ENCODE data around the gene WIPI1.

Gene WIPI1

GRCh38 chr17:68437979-68438822, 19.1 kb downstream of the WIPI1 start:
- DNase-seq = peak; percentile 53

DNA sequence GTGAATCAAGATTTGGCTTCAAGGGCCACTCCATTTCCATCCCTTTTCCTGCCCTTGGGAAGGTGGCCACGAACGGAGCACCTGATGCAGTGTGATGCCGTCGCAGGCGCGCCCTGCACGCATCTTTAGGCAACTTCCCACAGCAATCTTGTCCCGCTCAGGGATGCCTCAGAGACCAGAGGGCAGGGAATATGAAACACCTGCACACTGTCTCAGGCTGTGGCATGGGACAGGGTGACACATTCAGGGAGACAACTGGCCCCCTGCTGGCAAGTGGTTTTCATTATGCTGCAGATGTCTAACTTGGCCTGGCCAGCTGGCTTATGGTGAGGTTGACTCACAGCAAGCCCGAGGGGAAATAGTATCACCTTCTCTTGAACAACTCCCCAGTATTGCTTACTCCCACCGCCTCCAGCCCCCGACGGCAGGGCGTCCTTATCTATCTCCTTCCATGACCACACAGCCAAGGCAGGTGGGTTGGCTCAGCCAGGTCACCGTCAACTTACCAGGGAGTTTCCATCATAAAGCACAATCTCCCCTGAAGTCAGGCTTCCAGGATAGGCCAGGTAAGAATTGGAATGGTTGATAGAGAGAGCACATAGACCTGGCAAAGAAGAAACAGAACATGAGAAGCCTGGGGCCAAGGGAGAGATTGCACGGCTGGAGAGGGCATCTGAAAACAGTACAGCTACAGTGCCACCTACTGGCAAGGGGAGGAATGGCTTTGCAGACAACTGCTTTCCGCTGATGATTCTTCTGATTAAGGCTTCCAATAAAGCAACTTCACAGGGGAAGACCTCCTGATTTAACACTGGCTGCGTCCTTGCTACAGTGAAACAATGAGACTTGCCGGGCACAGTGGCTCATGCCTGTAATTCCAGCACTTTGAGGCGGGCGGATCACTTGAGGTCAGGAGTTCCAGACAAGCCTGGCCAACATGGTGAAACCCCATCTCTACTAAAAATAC, 21.1 kb downstream of the WIPI1 start:
- DNase-seq = peak; percentile 78

DNA sequence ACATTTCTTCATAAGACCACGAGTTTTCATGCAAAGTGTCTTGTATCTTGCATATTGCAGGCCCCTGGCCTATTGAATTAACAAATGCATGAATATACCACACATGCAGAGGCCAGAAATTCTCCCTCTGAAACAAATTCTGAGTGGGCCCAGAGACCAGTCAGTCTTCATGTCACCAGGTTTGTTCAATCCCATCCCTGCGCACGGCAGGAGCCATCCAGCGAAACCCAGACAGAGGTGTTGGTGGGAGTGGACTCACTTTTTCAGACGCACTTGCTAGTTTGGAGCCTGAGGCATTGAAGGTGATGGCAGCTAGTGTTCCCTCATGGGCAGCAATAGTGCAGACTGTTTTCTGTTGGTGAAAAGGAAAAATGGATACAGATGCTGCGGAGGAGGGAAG, 21.9 kb downstream of the WIPI1 start:
- DNase-seq = no peak

DNA sequence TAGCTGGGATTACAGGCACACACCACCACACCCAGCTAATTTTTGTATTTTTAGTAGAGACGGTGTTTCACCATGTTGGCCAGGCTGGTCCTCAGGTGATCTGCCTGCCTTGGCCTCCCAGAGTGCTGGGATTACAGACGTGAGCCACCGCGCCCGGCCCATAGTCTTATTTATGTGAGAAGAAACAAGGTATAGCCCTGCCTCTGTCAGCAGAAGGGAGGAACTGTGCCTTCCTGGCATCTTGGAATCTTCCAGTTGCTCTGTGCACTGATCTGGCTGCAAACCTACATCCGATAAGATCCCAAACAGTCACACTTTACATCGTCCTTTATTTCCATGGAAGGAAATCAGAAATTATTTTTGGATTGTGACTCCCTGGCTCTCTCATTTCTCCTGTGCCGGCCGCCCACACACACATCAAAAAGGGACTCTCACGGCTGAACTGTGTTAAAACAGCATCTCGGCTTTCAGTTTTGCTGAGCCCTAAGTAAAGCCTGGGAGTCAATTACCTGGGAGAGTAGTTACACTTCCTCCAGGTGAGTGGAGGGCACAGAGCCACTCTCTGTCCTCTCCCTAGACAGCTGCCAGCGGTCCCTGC, 23.3 kb downstream of the WIPI1 start:
- no peak for DNase-seq

DNA sequence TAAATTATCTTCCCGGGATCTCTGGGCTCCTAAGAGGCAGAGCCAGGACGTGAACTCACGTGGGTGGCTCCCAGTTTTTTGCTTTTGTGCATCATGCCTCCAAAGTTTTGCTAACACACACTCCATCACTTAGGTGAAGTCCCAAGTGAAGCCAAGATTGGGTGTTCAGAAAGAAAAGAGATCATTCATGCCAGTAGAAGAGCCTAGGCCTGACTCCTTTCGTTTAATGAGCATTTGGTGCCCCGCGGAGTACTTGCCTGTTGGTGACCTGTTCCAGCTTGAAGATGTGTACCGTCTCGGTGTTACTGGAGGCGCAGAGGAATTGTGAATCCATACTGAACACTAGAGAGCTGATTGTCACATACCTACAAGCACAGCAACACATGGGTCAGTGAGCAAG, 24.1 kb downstream of the WIPI1 start:
- DNase-seq = no peak

DNA sequence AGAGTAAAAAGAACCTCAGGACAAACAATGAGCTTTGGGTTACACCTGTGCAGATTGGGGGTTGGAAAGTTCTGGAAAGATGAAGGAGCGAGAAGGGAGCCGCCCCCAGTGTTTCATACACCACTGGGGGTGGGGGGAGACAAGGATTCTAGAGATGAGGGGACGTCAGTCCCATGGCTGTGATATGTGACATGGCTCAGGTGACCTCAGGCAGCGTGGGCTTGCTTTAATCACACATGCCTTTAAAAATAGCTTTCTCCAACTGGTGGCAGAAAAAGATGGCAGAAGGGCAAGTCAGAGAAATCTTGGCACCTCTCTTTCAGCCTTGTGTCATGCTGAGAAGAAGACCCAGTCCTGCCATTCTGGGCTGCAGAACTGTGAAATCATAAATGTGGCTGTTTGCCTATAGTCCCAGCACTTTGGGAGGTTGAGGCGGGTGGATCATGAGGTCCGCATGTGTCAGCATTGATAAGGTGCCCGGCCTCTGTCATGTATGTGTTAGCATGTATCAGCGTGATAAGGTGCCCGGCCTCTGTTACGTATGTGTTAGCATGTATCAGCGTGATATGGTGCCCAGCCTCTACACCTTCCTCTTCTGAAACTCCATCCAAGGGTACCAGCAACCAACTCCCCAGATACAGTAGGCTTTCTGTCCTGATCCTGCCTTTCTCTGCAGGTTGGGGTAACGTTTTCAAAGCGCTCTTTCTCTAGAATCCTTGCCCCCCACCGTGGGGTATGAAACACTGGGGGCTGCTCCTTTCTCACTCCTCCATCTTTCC, 25.0 kb downstream of the WIPI1 start:
- no peak for DNase-seq

- DNase-seq = peak; percentile 53
These were observed 25.6 kb downstream of the WIPI1 start for GRCh38 chr17:68431661-68432071.

- DNase-seq = no peak
These were observed 26.2 kb downstream of the WIPI1 start for GRCh38 chr17:68431045-68431608.

- no peak for DNase-seq
These were observed 27.4 kb downstream of the WIPI1 start for GRCh38 chr17:68429881-68430280.

GRCh38 chr17:68428498-68429172, 28.7 kb downstream of the WIPI1 start:
- no peak for DNase-seq

DNA sequence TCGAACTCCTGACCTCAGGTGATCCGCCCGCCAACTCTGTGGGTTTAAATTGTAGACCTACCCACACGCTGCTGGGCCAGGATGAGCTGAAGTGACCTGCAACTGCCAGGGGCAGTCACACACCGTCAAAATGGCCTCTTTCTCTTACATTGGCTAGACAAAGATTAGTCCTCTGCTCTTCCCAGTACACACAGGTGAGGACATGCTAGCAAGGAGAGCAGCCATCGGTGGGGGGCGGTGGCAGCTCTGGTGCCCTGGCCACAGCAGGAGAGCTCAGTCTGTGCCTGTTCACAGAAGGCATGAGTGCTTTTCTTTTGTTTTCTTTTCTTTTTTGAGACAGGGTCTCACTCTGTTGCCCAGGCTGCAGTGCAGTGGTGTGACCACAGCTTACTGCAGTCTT, 29.7 kb downstream of the WIPI1 start:
- DNase-seq = no peak

- DNase-seq = no peak
These were observed 31.3 kb downstream of the WIPI1 start for GRCh38 chr17:68425979-68426378.

- no peak for DNase-seq
These were observed 32.4 kb downstream of the WIPI1 start for GRCh38 chr17:68424861-68425260.

DNA sequence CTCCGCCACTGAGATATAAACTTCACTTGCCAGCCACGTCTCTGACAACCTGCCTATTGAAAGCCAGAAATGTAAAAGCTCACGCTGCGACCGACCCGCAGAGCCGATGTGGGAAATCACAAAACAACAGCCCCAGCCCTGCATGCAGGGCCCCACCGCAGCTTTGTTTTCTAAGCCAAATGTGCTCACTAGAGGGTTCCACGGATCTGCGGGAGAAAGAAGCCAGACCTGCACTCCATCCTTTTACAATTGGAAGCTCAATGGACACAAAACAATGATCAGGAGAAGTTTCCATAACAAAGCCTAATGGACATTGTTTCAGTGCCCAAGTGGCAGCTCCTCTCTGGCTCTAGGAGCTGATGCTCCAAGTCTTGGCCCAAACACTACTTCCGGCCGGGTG, 33.1 kb downstream of the WIPI1 start:
- no peak for DNase-seq

DNA sequence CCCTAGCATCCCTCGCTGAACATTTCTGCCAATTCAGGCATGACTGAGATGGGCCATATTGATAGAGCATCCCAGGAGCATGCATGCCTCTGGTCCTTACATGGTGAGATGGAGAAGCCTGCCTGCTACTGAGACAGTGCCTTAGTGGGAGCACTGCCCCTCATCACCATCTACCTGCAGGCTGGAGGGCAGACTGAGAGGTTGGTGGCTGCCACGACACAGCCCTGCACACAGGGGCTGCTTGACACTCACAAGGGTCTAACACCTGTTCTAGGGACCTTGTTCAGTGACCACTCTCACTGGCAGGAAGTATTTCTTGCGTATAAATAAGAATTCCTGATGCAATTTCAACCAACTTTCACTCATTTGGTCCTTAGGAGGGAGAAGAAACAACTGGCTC, 34.0 kb downstream of the WIPI1 start:
- no peak for DNase-seq

DNA sequence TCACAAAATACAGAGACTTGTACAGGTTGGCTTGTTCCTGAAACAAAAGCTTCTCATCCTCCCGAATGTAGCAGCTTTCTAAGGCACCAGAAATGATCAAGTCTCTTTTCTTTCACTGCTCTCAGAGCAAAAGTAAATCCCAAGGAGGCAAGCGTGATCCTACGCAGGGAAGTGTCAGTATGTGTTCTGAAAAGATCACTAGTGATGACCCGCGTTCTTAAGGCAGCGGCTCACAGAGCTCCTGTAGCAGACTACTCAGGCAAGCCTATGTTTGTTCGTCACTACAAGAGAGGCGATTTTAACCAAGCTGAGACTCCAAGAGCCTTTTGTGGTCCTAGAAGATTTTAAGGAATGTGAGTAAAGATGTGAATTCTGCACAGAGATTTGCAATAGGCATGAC, 34.5 kb downstream of the WIPI1 start:
- no peak for DNase-seq

DNA sequence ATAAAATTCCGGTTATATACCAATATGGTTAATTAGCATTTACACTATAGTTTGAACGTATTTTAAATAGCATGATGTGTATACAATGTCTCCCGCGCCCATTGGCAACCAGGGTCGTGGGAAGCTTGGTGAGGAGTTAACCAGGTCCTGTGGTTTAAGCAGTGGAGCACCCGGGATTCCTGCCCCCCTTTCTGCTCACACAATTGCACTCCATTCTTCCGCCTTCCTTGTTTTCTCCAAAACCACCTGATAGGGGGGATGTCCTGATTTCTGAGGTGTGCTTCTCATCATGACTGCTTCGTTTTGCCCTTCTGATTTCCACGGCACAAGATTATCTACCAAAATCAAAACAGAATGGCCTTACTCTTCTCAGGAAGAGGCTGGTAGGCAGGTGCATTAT, 35.8 kb downstream of the WIPI1 start:
- DNase-seq = no peak

GRCh38 chr17:68420065-68420464, 37.2 kb downstream of the WIPI1 start:
- DNase-seq = no peak

DNA sequence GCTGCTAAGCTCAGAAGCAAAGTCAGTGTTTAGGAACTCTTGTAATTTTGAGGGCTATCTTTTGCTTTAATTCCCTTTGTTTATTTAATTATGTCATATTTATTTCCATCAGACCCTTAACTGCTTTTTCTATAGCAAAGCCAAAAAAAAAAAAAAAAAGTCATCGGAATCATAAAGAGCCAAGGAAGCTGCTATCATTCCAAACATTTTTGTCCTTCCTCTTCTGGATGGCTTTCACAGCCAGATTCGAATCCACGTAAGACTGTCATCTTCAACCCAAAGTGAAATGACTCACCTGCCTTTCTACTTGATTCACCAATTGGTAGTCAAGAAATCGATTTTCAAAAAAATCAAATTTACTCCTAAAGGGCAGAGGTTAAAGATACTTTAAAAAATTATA, 38.4 kb downstream of the WIPI1 start:
- DNase-seq = no peak

GRCh38 chr17:68417317-68417716, 40.0 kb downstream of the WIPI1 start:
- DNase-seq = no peak

DNA sequence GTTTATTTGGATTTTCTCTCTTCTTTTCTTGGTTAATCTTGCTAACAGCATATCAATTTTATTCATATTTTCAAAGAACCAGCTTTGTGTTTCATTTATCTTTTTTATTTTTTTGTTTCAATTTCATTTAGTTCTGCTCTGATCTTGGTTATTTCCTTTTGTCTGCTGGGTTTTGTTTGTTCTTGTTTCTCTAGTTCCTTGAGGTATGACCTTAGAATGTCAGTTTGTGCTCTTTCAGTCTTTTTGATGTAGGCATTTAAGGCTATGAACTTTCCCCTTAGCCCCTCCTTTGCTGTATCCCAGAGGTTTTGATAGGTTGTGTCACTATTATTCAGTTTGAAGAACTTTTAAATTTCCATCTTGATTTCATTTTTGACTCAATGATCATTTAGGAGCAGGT, 42.4 kb downstream of the WIPI1 start:
- peak; percentile 46 for DNase-seq
